Effector memory CD8-positive, alpha-beta T cell (primary cell): ENCODE data around the gene SPA17.

Experiments
- ATAC-seq: fragments of 150-1000 bp; cut with Tn5 transposase; replicated peaks from 2 replicates; pipeline ENCODE4 v1.10.0; 2021; ENCODE audit warnings: mild to moderate bottlenecking, moderate library complexity
- DNase-seq, 3 experiments: peaks; one replicate each; pipeline ENCODE4 v3.0.0; 2021
- H3K27ac Mint-ChIP-seq, 2 donors: one replicate each; pipeline ENCODE4 v1.8.0; 2022; ENCODE audit warnings: mild to moderate bottlenecking in 2 of 2, mixed read lengths in 2 of 2, moderate library complexity in 2 of 2
- H3K27me3 Mint-ChIP-seq, 2 donors: one replicate each; pipeline ENCODE4 v1.8.0; 2022; ENCODE audit warnings: mixed read lengths in 2 of 2
- H3K36me3 Mint-ChIP-seq: one replicate; pipeline ENCODE4 v1.8.0; 2022; ENCODE audit warnings: mild to moderate bottlenecking, moderate library complexity, mixed read lengths; ENCODE audit not compliant: insufficient read depth
- H3K4me1 Mint-ChIP-seq, 2 donors: one replicate each; pipeline ENCODE4 v1.8.0; 2022; ENCODE audit warnings: low read depth in 2 of 2, mixed read lengths in 2 of 2
- H3K4me3 Mint-ChIP-seq, 2 donors: one replicate each; pipeline ENCODE4 v1.8.0; 2022; ENCODE audit warnings: mild to moderate bottlenecking in 2 of 2, mixed read lengths in 2 of 2, moderate library complexity in 2 of 2
- H3K9me3 Mint-ChIP-seq, 2 donors: one replicate each; pipeline ENCODE4 v1.8.0; 2022; ENCODE audit warnings: mixed read lengths in 2 of 2

SPA17 gene

GRCh38 chr11:124672536-124673215 lies 1.0 kb upstream of the SPA17 start:
- H3K27me3 Mint-ChIP-seq: no peaks in the 10 kb centered on the region
- no peaks in the 10 kb centered on the region for H3K9me3 Mint-ChIP-seq
- no peak for DNase-seq
- peaks cover 11 to 22% of the 10 kb centered on the region in 2 donors for H3K4me1 Mint-ChIP-seq
- H3K4me3 Mint-ChIP-seq: peak overlapping the region; percentile 83 to 84
- H3K36me3 Mint-ChIP-seq: peaks cover 29% of the 10 kb centered on the region
- ATAC-seq: no peak
- H3K27ac Mint-ChIP-seq: peak overlapping the region; percentile 97 to 98

GRCh38 chr11:124674168-124674517 lies 439 bp downstream of the SPA17 start:
- peaks cover 0 to 7% of the 10 kb centered on the region in 2 donors for H3K27me3 Mint-ChIP-seq
- H3K9me3 Mint-ChIP-seq: no peaks in the 10 kb centered on the region
- DNase-seq (no peak), ATAC-seq (no peak)
- H3K27ac Mint-ChIP-seq: peak overlapping the region; percentile 97 to 98
- peaks cover 29% of the 10 kb centered on the region for H3K36me3 Mint-ChIP-seq
- H3K4me1 Mint-ChIP-seq: peaks cover 11 to 22% of the 10 kb centered on the region in 2 donors
- H3K4me3 Mint-ChIP-seq: peak overlapping the region; percentile 83 to 84

- Mint-ChIP-seq H3K27ac (peak overlapping the region; percentile 97 to 98), H3K4me1 (peaks cover 11 to 22% of the 10 kb centered on the region in 2 donors), H3K27me3 (peaks cover 0 to 8% of the 10 kb centered on the region in 2 donors), H3K36me3 (peaks cover 29% of the 10 kb centered on the region), H3K4me3 (peak overlapping the region; percentile 83 to 84), H3K9me3 (no peaks in the 10 kb centered on the region)
- DNase-seq (no peak), ATAC-seq (no peak)
Observed at GRCh38 chr11:124674571-124674970, 867 bp downstream of the SPA17 start.

DNA sequence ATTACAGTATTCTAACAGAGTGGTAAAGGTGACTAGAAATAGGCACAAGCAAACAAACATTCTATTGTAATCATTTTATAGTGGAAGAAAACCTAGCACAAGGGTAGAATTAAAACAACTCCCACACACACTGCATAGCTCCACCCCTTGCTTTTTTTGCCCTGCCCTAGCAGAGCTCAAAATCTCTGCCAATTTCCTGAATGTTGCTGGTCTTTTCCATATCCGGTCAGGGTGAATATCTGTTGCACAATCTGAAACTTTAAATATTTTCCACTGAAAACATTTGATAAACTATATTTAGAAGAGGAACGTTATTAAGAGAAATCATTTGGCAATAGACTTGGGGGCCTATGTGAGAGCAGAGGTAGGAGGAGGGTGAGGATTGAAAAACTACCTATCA lies 2.7 kb downstream of the SPA17 start:
- DNase-seq: no peak

GRCh38 chr11:124678416-124678815 lies 4.7 kb downstream of the SPA17 start:
- ATAC-seq (no peak), DNase-seq (no peak)
- Mint-ChIP-seq H3K27me3 (peaks cover 0 to 26% of the 10 kb centered on the region in 2 donors), H3K4me3 (no peak overlapping the region), H3K4me1 (peaks cover 4 to 11% of the 10 kb centered on the region in 2 donors), H3K9me3 (peaks cover 2 to 7% of the 10 kb centered on the region in 2 donors), H3K36me3 (peaks cover 14% of the 10 kb centered on the region), H3K27ac (no peak overlapping the region)

More for the DNA sequence above, 2.7 kb downstream of the SPA17 start:
- Mint-ChIP-seq H3K4me3 (no peak overlapping the region), H3K4me1 (peaks cover 11 to 22% of the 10 kb centered on the region in 2 donors), H3K36me3 (peaks cover 29% of the 10 kb centered on the region), H3K27ac (no peak overlapping the region), H3K9me3 (no peaks in the 10 kb centered on the region), H3K27me3 (peaks cover 0 to 17% of the 10 kb centered on the region in 2 donors)
- no peak for ATAC-seq

GRCh38 chr11:124681421-124681820 lies 7.7 kb downstream of the SPA17 start:
- H3K27me3 Mint-ChIP-seq: peaks cover 0 to 42% of the 10 kb centered on the region in 2 donors
- no peak overlapping the region for H3K27ac Mint-ChIP-seq
- no peak overlapping the region for H3K4me3 Mint-ChIP-seq
- H3K36me3 Mint-ChIP-seq: peaks cover 3% of the 10 kb centered on the region
- DNase-seq (no peak), ATAC-seq (no peak)
- H3K4me1 Mint-ChIP-seq: no peaks in the 10 kb centered on the region
- H3K9me3 Mint-ChIP-seq: peaks cover 2 to 8% of the 10 kb centered on the region in 2 donors

GRCh38 chr11:124682443-124682842 lies 8.7 kb downstream of the SPA17 start:
- no peak overlapping the region for H3K4me3 Mint-ChIP-seq
- peaks cover 3% of the 10 kb centered on the region for H3K36me3 Mint-ChIP-seq
- ATAC-seq (no peak), DNase-seq (no peak)
- peaks cover 2 to 15% of the 10 kb centered on the region in 2 donors for H3K9me3 Mint-ChIP-seq
- no peak overlapping the region for H3K27ac Mint-ChIP-seq
- peaks cover 6 to 52% of the 10 kb centered on the region in 2 donors for H3K27me3 Mint-ChIP-seq
- no peaks in the 10 kb centered on the region for H3K4me1 Mint-ChIP-seq

GRCh38 chr11:124693142-124693541 lies 19.4 kb downstream of the SPA17 start:
- Mint-ChIP-seq H3K4me3 (no peak overlapping the region), H3K4me1 (no peaks in the 10 kb centered on the region), H3K27ac (no peak overlapping the region), H3K9me3 (no peaks in the 10 kb centered on the region), H3K36me3 (no peaks in the 10 kb centered on the region), H3K27me3 (peaks cover 5 to 12% of the 10 kb centered on the region in 2 donors)
- ATAC-seq (no peak), DNase-seq (no peak)

GRCh38 chr11:124699547-124699946 lies 25.8 kb downstream of the SPA17 start:
- Mint-ChIP-seq H3K4me1 (no peaks in the 10 kb centered on the region), H3K9me3 (no peaks in the 10 kb centered on the region), H3K27me3 (peaks cover 35 to 38% of the 10 kb centered on the region in 2 donors), H3K36me3 (peaks cover 2% of the 10 kb centered on the region), H3K27ac (no peak overlapping the region), H3K4me3 (no peak overlapping the region)
- DNase-seq: no peak
- no peak for ATAC-seq

DNA sequence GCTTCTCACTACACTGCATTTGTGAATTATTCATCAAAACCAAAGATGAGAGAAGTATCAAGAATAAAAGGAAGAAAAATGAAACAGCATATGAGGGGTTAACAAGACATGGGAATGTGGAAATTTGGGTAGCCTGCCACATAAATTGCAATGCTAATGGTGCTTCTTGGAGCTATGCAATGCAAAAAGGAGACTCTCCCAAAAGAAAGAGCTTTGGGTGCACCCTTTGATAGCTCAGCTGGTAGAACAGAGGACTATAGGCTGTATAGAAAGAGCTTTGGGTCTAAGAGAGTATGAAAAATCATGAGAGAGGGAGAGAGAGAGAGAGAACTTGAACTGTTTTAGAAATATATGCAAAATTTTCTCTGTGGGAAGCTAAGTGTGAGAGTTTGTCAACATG lies 26.3 kb downstream of the SPA17 start:
- no peak overlapping the region for H3K4me3 Mint-ChIP-seq
- H3K9me3 Mint-ChIP-seq: no peaks in the 10 kb centered on the region
- peaks cover 2% of the 10 kb centered on the region for H3K36me3 Mint-ChIP-seq
- H3K27me3 Mint-ChIP-seq: peaks cover 35 to 38% of the 10 kb centered on the region in 2 donors
- ATAC-seq (no peak), DNase-seq (no peak)
- no peak overlapping the region for H3K27ac Mint-ChIP-seq
- H3K4me1 Mint-ChIP-seq: no peaks in the 10 kb centered on the region

GRCh38 chr11:124707829-124708228 lies 34.1 kb downstream of the SPA17 start:
- no peak overlapping the region for H3K27ac Mint-ChIP-seq
- ATAC-seq: no peak

DNA sequence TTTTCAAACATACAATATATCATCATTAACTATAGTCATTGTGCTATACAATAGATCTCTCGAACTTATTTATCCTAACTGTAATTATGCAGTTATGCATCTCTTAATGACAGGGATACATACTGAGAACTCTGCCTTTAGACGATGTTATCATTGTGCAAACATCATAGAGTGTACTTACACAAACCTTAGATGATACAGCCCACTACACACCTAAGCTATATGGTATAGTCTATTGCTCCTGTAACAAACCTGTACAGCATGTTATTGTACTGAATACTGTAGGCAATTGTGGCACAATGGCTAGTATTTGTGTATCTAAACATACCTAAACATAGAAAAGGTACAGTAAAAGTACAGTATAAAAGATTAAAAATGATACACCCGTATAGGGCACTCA lies 38.7 kb downstream of the SPA17 start:
- Mint-ChIP-seq H3K4me1 (peaks cover under 1% of the 10 kb centered on the region in 2 donors), H3K9me3 (no peaks in the 10 kb centered on the region), H3K27me3 (peaks cover 38 to 73% of the 10 kb centered on the region in 2 donors), H3K4me3 (no peak overlapping the region), H3K27ac (no peak overlapping the region), H3K36me3 (no peaks in the 10 kb centered on the region)
- ATAC-seq: no peak
- no peak for DNase-seq

More at GRCh38 chr11:124707829-124708228, 34.1 kb downstream of the SPA17 start:
- DNase-seq: no peak
- Mint-ChIP-seq H3K36me3 (no peaks in the 10 kb centered on the region), H3K9me3 (no peaks in the 10 kb centered on the region), H3K27me3 (peaks cover 28 to 61% of the 10 kb centered on the region in 2 donors), H3K4me3 (no peak overlapping the region), H3K4me1 (no peaks in the 10 kb centered on the region)

GRCh38 chr11:124716591-124716990 lies 42.9 kb downstream of the SPA17 start:
- Mint-ChIP-seq H3K4me1 (peaks cover 10 to 13% of the 10 kb centered on the region in 2 donors), H3K36me3 (no peaks in the 10 kb centered on the region), H3K27ac (no peak overlapping the region), H3K9me3 (no peaks in the 10 kb centered on the region), H3K27me3 (peaks cover 54 to 94% of the 10 kb centered on the region in 2 donors), H3K4me3 (peak overlapping the region; percentile 18 to 26)
- DNase-seq (no peak), ATAC-seq (no peak)

- Mint-ChIP-seq H3K36me3 (no peaks in the 10 kb centered on the region), H3K9me3 (no peaks in the 10 kb centered on the region), H3K27me3 (peaks cover 62 to 94% of the 10 kb centered on the region in 2 donors), H3K4me1 (peaks cover 13% of the 10 kb centered on the region in 2 donors), H3K4me3 (peak overlapping the region; percentile 70 to 78), H3K27ac (no peak overlapping the region)
- ATAC-seq: no peak
- no peak for DNase-seq
Observed at GRCh38 chr11:124717421-124717785, 43.7 kb downstream of the SPA17 start.
